Measurements from ENCODE around the gene RBM26.

DNA sequence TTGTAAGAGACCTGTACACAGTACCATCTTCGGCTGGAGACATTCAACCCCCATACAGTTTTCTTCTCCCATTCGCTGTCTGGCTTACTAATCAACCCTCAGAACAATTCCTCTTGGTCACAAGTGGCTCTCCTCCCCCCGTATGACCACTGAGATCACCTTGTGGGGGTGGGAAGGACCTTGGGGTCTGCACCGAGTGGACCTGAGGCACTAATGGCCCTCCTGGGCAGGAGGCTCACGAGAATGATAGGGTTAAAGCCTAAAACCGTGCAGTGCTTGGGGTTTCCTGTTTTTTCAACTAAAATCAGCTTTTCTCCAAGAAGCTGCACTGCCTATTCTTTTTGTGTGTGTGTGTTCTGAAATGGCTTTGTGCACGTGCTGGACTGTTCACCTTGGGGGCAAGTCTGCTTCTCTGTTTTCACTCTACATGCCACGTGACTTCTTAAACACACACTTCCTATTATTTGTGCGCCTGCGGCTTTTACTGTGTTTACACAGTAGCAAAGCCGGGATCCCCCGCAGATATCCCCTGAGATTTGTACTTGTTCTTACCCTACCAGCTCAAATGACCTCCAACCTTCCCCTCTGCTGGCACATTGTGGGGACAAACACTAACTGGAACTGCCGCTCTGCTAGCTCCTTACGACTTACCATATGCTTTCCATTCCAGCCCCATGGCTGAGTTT, 12.3 kb downstream of the RBM26 start:
- TF ChIP-seq GATA2 (IDR thresholded peaks at IDR 0.05; ENCODE audit: low read depth, low read length): no peak
- TF ChIP-seq GATA3 (IDR thresholded peaks at IDR 0.05; ENCODE audit: low read depth, low read length): no peak
